ENCODE measurements around the gene FKBP10.
"Not testable (repeated sequence)": the region's sequence is repeated elsewhere in the genome, so short reads cannot be mapped to it uniquely, and the experiment has no call there.

FKBP10 gene

DNA sequence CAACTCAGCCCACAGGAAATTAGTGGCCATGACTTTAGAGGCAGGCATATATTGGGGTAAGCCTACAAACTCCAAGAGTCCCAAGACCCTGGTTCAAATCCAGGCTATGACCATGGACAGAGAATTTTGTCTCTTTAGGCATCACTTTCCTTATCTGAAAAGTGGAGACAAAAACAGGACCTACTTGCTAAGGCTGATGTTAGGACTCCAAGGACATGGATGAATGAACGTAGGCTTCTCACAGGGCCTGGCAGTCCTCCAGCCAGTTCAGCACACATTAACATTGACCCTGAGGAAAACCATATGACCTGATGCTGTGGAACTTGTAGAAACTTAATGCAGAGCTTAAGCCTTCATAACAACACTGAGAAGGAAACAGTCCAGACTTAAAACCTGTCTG, 1.4 kb downstream of the FKBP10 start:
- H3K4me3 Mint-ChIP-seq, result no peak overlapping the region
- no peaks in the 10 kb centered on the region for H3K9me3 Mint-ChIP-seq
- no peaks in the 10 kb centered on the region for H3K36me3 Mint-ChIP-seq (ENCODE audit: low read depth)
- peaks cover 19% of the 10 kb centered on the region for H3K4me1 Mint-ChIP-seq (ENCODE audit: low read depth)
- peaks cover 8% of the 10 kb centered on the region for H3K27me3 Mint-ChIP-seq
- no peak overlapping the region for H3K27ac Mint-ChIP-seq

DNA sequence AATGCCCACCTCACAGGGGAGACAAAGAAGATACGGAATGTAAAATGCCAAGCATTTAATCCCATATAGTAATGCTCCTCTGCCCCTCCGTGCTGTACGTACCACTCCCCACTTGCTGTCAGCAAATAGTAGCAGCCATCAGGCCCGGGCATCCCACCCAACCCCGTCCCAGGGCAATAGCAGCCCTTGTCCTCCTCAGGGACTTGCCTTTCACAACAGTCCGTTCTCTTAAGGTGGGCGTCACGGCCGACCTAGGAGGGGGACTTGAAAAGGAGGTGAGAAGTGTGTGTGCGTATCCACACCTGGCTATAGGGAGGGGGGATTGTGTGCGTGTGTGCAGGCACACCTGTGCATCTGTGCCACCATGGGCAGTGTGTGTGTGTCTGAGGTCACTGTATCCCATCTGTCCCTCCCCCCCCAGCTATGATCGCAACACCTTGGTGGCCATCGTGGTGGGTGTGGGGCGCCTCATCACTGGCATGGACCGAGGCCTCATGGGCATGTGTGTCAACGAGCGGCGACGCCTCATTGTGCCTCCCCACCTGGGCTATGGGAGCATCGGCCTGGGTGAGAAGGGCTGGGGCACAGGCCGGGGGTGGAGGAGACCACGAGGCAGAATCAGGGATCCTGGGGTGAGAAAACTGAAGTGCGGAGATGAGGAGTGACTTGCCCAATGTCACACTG, 4.0 kb downstream of the FKBP10 start:
- H3K4me1 Mint-ChIP-seq (ENCODE audit: low read depth), result peaks cover 8% of the 10 kb centered on the region
- peaks cover 8% of the 10 kb centered on the region for H3K27me3 Mint-ChIP-seq
- no peak overlapping the region for H3K4me3 Mint-ChIP-seq
- H3K27ac Mint-ChIP-seq, result no peak overlapping the region
- no peaks in the 10 kb centered on the region for H3K9me3 Mint-ChIP-seq
- H3K36me3 Mint-ChIP-seq (ENCODE audit: low read depth), result no peaks in the 10 kb centered on the region

DNA sequence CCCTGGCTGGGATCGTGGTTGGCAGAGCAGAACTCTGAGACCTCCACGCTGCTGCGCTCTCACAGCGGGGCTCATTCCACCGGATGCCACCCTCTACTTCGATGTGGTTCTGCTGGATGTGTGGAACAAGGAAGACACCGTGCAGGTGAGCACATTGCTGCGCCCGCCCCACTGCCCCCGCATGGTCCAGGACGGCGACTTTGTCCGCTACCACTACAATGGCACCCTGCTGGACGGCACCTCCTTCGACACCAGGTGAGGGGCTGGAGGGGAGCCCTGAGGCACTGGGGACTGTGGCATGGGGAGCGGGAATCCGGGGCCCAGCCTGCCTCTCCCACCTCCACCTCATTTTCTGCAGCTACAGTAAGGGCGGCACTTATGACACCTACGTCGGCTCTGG, 5.2 kb downstream of the FKBP10 start:
- Mint-ChIP-seq H3K36me3 (ENCODE audit: low read depth) (no peaks in the 10 kb centered on the region), H3K4me1 (ENCODE audit: low read depth) (no peaks in the 10 kb centered on the region), H3K27me3 (peaks cover 4% of the 10 kb centered on the region), H3K4me3 (no peak overlapping the region), H3K27ac (no peak overlapping the region), H3K9me3 (no peaks in the 10 kb centered on the region)

DNA sequence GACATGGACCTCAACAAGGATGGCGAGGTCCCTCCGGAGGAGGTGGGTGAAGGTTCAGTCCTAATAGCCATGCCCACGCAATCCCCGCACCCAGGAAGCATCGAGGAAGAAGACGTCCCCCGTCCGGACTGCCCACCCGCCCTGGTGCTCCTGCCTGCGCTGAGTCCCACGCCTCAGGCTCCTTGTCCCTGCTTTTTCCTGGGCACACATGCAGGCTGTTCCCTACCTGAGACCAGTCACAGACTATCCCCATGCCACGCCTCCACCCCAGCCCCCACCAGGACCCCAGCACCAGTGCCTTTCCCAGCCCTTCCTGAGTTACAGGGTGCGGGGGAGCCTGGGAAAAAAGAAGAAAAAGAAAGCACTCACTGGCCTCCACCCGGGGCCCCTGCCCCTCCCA, 9.0 kb downstream of the FKBP10 start:
- H3K27ac Mint-ChIP-seq, result no peak overlapping the region
- no peaks in the 10 kb centered on the region for H3K9me3 Mint-ChIP-seq
- H3K4me3 Mint-ChIP-seq, result no peak overlapping the region
- no peaks in the 10 kb centered on the region for H3K27me3 Mint-ChIP-seq
- no peaks in the 10 kb centered on the region for H3K4me1 Mint-ChIP-seq (ENCODE audit: low read depth)
- H3K36me3 Mint-ChIP-seq (ENCODE audit: low read depth), result no peaks in the 10 kb centered on the region

DNA sequence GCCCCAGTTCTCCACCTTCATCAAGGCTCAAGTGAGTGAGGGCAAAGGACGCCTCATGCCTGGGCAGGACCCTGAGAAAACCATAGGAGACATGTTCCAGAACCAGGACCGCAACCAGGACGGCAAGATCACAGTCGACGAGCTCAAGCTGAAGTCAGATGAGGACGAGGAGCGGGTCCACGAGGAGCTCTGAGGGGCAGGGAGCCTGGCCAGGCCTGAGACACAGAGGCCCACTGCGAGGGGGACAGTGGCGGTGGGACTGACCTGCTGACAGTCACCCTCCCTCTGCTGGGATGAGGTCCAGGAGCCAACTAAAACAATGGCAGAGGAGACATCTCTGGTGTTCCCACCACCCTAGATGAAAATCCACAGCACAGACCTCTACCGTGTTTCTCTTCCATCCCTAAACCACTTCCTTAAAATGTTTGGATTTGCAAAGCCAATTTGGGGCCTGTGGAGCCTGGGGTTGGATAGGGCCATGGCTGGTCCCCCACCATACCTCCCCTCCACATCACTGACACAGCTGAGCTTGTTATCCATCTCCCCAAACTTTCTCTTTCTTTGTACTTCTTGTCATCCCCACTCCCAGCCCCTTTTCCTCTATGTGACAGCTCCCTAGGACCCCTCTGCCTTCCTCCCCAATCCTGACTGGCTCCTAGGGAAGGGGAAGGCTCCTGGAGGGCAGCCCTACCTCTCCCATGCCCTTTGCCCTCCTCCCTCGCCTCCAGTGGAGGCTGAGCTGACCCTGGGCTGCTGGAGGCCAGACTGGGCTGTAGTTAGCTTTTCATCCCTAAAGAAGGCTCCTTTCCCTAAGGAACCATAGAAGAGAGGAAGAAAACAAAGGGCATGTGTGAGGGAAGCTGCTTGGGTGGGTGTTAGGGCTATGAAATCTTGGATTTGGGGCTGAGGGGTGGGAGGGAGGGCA, 9.7 kb downstream of the FKBP10 start:
- Mint-ChIP-seq H3K27me3 (no peaks in the 10 kb centered on the region), H3K27ac (no peak overlapping the region), H3K36me3 (ENCODE audit: low read depth) (no peaks in the 10 kb centered on the region), H3K9me3 (no peaks in the 10 kb centered on the region), H3K4me1 (ENCODE audit: low read depth) (no peaks in the 10 kb centered on the region), H3K4me3 (no peak overlapping the region)

DNA sequence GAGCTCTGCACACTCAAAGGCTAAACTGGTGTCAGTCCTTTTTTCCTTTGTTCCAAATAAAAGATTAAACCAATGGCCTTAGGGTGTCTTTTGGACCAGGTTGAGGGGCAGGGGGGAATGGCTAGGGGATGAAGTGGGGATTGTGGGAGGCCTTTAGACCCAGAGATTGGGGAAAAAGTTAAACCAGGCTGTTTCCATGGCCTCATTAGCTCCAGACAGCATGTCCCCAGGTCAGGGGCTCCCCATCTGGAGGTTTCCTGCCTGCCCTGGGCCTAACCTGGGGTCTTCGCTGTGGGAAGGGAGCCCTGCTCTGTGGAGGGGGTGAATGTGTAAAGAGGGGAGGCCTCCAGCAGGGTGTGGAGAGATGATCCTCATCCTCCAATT, 10.3 kb downstream of the FKBP10 start:
- no peaks in the 10 kb centered on the region for H3K9me3 Mint-ChIP-seq
- H3K27me3 Mint-ChIP-seq, result no peaks in the 10 kb centered on the region
- no peaks in the 10 kb centered on the region for H3K36me3 Mint-ChIP-seq (ENCODE audit: low read depth)
- no peak overlapping the region for H3K27ac Mint-ChIP-seq
- no peak overlapping the region for H3K4me3 Mint-ChIP-seq
- H3K4me1 Mint-ChIP-seq (ENCODE audit: low read depth), result no peaks in the 10 kb centered on the region

DNA sequence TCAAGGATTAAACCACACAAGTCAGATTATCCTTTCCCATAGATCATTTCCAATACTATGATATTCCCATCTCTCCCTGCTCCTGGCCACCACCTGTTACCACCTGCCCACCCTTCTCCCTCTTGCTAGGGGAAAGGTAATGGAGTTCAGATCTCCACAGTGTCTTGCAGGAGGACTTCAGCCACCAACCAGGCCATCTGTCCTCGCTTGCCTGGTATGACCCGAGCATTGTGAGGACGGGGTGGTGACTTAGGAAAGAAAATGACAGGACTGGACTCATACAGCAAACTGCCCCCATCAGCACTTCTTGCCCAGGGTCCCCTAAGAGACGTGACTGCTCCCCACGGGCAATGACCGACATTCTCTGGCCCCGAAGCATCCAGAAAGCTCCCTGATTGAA, 10.8 kb downstream of the FKBP10 start:
- Mint-ChIP-seq H3K4me3 (no peak overlapping the region), H3K4me1 (ENCODE audit: low read depth) (no peaks in the 10 kb centered on the region), H3K36me3 (ENCODE audit: low read depth) (no peaks in the 10 kb centered on the region), H3K27me3 (no peaks in the 10 kb centered on the region), H3K27ac (no peak overlapping the region), H3K9me3 (no peaks in the 10 kb centered on the region)

DNA sequence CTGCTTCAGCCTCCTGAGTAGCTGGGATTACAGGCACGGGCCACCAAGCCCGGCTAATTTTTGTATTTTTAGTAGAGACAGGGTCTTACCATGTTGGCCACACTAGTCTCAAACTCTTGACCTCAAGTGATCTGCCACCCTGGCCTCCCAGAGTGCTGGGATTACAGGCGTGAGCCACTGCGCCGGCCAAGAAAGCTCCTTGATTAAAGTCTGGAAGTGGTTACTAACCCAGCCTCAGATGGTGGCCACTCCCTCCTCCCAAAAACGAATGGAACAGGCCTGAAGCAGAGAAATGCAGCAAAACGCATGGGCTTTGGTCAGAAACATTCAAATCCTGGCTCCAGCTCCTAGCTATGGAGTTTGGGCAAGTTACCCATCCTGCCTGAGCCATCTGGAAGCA, 11.3 kb downstream of the FKBP10 start:
- H3K36me3 Mint-ChIP-seq (ENCODE audit: low read depth), result no peaks in the 10 kb centered on the region
- no peak overlapping the region for H3K27ac Mint-ChIP-seq
- no peaks in the 10 kb centered on the region for H3K4me1 Mint-ChIP-seq (ENCODE audit: low read depth)
- no peaks in the 10 kb centered on the region for H3K27me3 Mint-ChIP-seq
- H3K4me3 Mint-ChIP-seq, result no peak overlapping the region
- H3K9me3 Mint-ChIP-seq, result no peaks in the 10 kb centered on the region

DNA sequence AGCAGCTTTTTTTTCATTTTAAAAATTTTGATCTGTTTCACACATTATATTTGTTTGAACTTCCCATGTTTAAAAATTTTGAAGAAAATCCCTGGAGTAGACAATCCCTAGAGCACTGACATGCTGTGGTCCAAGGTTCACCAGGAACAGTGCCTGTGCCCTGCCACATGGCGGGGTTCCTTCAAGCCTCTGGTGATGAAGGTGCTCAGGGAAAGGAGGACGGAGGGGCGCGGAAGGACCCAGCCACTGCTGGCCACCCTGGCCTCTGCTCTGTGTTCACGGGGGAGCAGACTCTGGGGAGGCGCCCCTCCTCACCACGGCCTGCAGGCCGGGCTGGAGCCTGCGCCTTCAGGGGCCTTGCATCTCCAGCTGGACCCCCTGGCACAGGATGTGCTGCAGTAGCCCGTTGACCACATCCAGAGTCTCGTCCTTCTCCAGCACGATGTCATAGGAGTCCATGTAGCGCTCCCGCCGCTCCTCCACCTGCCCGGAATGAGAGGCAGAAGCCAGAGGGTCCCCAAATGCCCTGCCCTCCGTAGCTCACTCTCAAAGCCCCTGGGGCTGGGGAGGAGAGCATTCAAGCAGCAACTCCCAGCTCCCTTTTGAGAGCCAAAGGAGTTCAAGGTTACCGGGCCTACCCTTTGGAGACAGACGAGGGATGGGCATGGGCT, 12.5 kb downstream of the FKBP10 start:
- Mint-ChIP-seq H3K4me1 (ENCODE audit: low read depth) (no peaks in the 10 kb centered on the region), H3K27ac (no peak overlapping the region), H3K9me3 (no peaks in the 10 kb centered on the region), H3K36me3 (ENCODE audit: low read depth) (peaks cover 4% of the 10 kb centered on the region), H3K4me3 (no peak overlapping the region), H3K27me3 (no peaks in the 10 kb centered on the region)

DNA sequence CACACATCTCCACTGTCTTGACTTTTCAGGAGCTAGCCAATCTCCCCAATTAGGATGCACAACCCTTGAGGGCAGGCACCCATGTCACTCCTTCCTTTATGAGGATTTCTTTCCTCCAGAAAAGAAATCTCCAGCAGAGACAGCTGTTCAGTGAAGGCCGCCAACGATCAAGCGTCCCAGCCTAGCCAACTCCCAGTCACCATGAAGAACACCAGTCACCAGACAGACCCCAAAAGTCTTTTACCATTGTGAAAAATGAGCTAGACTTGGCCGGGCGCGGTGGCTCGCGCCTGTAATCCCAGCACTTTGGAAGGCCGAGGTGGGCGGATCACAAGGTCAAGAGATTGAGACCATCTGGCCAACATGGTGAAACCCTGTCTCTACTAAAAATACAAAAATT, 17.2 kb downstream of the FKBP10 start:
- not testable (repeated sequence) for H3K4me1 Mint-ChIP-seq (ENCODE audit: low read depth); H3K27me3 Mint-ChIP-seq; H3K9me3 Mint-ChIP-seq; H3K4me3 Mint-ChIP-seq; H3K27ac Mint-ChIP-seq
- H3K36me3 Mint-ChIP-seq (ENCODE audit: low read depth), result peaks cover 24% of the 10 kb centered on the region

DNA sequence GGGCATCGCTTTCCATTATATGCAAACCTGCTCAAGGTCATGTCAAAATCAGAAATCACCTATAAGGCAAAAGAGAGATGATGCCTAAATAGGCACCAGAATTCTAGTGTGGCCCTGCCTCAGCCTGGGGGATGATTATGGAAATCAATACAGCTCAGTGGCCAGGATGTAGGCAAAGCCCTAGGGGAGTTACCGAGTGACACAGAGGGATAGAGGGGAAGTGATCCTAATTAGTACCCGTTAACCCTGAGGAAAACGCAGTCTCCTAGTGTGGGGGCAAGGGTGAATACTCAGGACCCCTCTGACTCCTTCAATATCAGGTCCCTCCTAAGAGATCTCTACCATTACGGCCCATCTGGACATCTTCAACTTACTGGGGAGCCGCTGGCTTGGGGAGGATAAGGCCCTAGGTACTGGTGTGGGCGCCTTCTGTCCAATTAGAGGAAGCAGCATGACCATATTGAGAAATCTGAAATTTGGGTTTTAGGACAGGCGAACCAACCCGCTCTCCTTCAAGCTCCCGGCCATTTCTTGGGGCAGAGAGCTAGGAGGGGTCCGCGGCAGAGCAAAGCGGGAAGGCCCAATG, 22.5 kb downstream of the FKBP10 start:
- peaks cover 20% of the 10 kb centered on the region for H3K36me3 Mint-ChIP-seq (ENCODE audit: low read depth)
- no peaks in the 10 kb centered on the region for H3K9me3 Mint-ChIP-seq
- peaks cover 4% of the 10 kb centered on the region for H3K27me3 Mint-ChIP-seq
- H3K27ac Mint-ChIP-seq, result peak overlapping the region; percentile 77
- peak overlapping the region; percentile 87 for H3K4me3 Mint-ChIP-seq
- H3K4me1 Mint-ChIP-seq (ENCODE audit: low read depth), result peaks cover 17% of the 10 kb centered on the region

DNA sequence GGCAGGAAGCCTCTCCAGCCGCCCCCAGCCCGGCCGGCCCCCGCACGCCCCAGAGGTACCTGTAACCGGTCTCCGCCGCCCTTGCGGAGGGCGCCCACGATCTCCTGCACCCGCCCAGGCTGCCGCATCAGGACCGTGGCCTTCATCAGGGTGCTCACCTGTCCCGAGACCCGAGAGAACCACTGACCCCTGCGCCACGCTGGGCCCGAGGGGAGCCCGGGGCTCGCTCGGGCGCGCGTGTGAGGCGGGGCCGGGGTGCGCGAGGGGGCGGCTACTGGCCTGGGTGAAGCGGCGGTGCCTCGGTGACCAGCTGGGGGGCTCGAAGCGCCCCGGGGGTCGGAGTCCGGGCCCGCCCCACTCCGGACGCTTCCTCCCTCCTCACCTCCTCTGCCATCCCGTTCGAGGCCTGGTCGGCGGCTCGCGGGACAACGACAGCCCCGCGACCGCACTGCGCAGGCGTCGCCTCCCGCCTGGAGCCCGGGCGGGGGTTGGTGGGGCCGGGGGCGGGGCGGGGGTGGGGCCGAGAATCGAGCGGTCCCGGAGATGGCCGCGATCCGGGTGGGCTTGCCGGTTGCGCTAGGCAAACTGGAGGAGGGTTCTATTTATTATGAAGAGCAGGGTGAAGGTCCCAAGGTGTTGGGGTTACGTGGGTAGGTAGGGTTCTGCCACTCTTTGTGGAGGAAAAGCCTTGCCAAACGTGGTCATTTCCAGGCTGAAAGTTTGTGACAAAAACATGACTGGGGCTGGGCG, 23.2 kb downstream of the FKBP10 start, which contains the start of gene NT5C3B:
Gene NT5C3B, minus strand, starts transcription at position 433 of the 750 bp plus-strand sequence. Its CDS starts 39 bp downstream, at position 394.
- peaks cover 17% of the 10 kb centered on the region for H3K4me1 Mint-ChIP-seq (ENCODE audit: low read depth)
- no peaks in the 10 kb centered on the region for H3K9me3 Mint-ChIP-seq
- H3K4me3 Mint-ChIP-seq, result peak within 1 kb of the TSS; percentile 87
- H3K27ac Mint-ChIP-seq, result peak within 1 kb of the TSS; percentile 77
- H3K27me3 Mint-ChIP-seq, result peaks cover 4% of the 10 kb centered on the region
- H3K36me3 Mint-ChIP-seq (ENCODE audit: low read depth), result peaks cover 20% of the 10 kb centered on the region

DNA sequence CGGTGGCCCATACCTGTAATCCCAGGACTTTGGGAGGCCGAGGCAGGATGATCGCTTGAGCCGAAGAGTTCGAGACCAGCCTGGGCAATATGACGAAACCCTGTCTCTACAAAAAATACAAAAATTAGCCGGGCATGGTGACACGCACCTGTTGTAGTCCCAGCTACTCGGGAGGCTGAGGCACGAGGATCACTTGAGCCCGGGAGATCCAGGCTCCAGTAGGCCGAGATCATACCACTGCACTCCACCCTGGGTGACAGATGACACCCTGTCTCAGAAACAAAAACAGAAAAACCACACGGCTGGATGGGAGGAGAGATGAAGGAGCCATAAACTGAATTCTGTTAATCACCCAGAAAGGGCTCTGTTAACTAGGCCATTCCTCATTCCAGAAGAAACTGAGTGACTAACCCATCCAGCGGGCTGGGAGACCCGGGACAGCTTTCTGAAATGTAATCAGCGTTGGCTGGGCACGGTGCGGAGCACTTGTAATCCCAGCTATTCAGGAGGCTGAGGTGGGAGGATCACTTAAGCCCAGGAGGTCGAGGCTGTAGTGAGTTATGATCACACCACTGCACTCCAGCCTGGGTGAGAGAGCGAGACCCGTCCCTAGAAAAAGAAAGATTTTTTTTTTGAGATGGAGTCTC, 23.9 kb downstream of the FKBP10 start:
- Mint-ChIP-seq H3K4me3 (peak overlapping the region; percentile 87), H3K27ac (peak overlapping the region; percentile 75), H3K27me3 (peaks cover 4% of the 10 kb centered on the region), H3K4me1 (ENCODE audit: low read depth) (peaks cover 17% of the 10 kb centered on the region), H3K9me3 (no peaks in the 10 kb centered on the region), H3K36me3 (ENCODE audit: low read depth) (peaks cover 15% of the 10 kb centered on the region)

Measured in stimulated activated naive CD8-positive, alpha-beta T cell treated with anti-CD3 and anti-CD28 coated beads, Interleukin-15, Interleukin-2, amounts not matched to agents 100 ng/mL and 50 ng/mL, for 24 hours (primary cell).